Vagina (tissue), 2 donors: ENCODE measurements around the gene C1orf116.

ENCODE experiments used
- POLR2AphosphoS5 ChIP-seq, 2 donors: sonication (generic); formaldehyde crosslinking; IDR thresholded peaks; one replicate each; pipeline ENCODE4 v1.9.0; 2017; ENCODE audit warnings: antibody characterized with exemption in 2 of 2, mild to moderate bottlenecking in 2 of 2, low read depth in 1 of 2; ENCODE audit not compliant: insufficient read depth in 1 of 2
- TF ChIP-seq, protein P1 (sequence below), 3 experiments: fragments of 450-650 bp in 2 of 3; fragments of 200-600 bp in 1 of 3; sonication (generic) in 1 of 3; IDR thresholded peaks; one replicate each; pipeline ENCODE4 v1.5.1; 2017 to 2019; ENCODE audit warnings: antibody characterized with exemption in 3 of 3, mild to moderate bottlenecking in 2 of 3, moderate library complexity in 2 of 3

DNA sequence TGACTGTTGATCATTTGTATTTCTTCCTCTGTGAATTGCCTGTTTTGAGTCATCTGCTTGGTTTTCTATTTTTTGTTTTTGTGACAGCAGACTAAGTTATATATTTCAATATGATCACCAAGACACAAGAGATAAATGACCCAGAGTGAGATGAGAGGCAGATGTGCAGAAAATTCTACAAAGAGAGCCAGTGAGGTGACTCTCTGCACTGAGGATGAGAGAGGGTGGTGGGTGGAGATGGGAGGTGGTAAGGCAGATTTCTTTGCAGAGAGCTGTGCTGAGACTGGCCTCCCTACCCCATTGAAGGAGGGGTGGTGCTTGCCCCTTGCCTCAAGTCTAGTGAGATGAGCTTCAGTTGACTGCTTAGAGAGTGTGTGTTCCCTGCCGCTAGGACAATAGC lies 44.7 kb downstream of the C1orf116 start:
- TF ChIP-seq, protein P1, sequence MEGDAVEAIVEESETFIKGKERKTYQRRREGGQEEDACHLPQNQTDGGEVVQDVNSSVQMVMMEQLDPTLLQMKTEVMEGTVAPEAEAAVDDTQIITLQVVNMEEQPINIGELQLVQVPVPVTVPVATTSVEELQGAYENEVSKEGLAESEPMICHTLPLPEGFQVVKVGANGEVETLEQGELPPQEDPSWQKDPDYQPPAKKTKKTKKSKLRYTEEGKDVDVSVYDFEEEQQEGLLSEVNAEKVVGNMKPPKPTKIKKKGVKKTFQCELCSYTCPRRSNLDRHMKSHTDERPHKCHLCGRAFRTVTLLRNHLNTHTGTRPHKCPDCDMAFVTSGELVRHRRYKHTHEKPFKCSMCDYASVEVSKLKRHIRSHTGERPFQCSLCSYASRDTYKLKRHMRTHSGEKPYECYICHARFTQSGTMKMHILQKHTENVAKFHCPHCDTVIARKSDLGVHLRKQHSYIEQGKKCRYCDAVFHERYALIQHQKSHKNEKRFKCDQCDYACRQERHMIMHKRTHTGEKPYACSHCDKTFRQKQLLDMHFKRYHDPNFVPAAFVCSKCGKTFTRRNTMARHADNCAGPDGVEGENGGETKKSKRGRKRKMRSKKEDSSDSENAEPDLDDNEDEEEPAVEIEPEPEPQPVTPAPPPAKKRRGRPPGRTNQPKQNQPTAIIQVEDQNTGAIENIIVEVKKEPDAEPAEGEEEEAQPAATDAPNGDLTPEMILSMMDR (IDR thresholded peaks at IDR 0.05) = no peak
- TF ChIP-seq POLR2AphosphoS5 (IDR thresholded peaks at IDR 0.05; ENCODE audit: insufficient read depth in 1 of 2, low read depth in 1 of 2) = no peak
